ENCODE data around the gene TRMT6.

- TF ChIP-seq ETS1 (conservative IDR thresholded peaks at IDR 0.05; ENCODE audit: control insufficient read depth, low read depth, low read length) (no peak), MYNN (IDR thresholded peaks at IDR 0.05) (no peak), MYNN (CRISPR knock-in tag; IDR thresholded peaks at IDR 0.05) (no peak), FOXJ3 (CRISPR knock-in tag; IDR thresholded peaks at IDR 0.05) (no peak), HNRNPH1 (optimal IDR thresholded peaks at IDR 0.05; ENCODE audit: low read depth, low read length) (no peak), ZBED1 (IDR thresholded peaks at IDR 0.05) (no peak), RBM39 (optimal IDR thresholded peaks at IDR 0.05; ENCODE audit: low read depth, low read length) (no peak), SREBF2 (CRISPR knock-in tag; IDR thresholded peaks at IDR 0.05) (no peak), SIN3A (IDR thresholded peaks at IDR 0.05; ENCODE audit: borderline replicate concordance in 2 of 2, control insufficient read depth in 1 of 2, low read depth in 2 of 2, low read length in 2 of 2) (no peak), ZBTB17 (CRISPR knock-in tag; IDR thresholded peaks at IDR 0.05) (no peak), PHB2 (IDR thresholded peaks at IDR 0.05; ENCODE audit: low read depth) (no peak), ZBTB33 (CRISPR knock-in tag; IDR thresholded peaks at IDR 0.05) (no peak), ZNF280A (IDR thresholded peaks at IDR 0.05; ENCODE audit: low read depth, partially characterized antibody) (no peak), ZBTB40 (IDR thresholded peaks at IDR 0.05) (no peak), ZBTB40 (CRISPR knock-in tag; IDR thresholded peaks at IDR 0.05) (no peak), POLR3G (IDR thresholded peaks at IDR 0.05; ENCODE audit: extremely low read depth, insufficient read length, insufficient replicate concordance) (no peak)
Observed at GRCh38 chr20:5969940-5970339, 19.6 kb upstream of the TRMT6 start.
